NOMO-1 (cell line): ENCODE results near the gene GPBP1.
"Not testable (repeated sequence)": the region's sequence is repeated elsewhere in the genome, so short reads cannot be mapped to it uniquely, and the experiment has no call there.

ENCODE experiments used
- DNase-seq, 2 experiments: peaks; one replicate each; lab custom pipeline; 2025; ENCODE audit not compliant: unreplicated experiment in 2 of 2; lab: John Stamatoyannopoulos, UW

Gene GPBP1

GRCh38 chr5:57173319-57174127, at the start of gene GPBP1:
Gene GPBP1 (plus strand): TSS chr5:57174059. CDS start chr5:57214131, 40,072 bp downstream.
- DNase-seq = peak; percentile 98 to 99

GRCh38 chr5:57128325-57128724, 45.5 kb upstream of the GPBP1 start:
- no peak for DNase-seq

- DNase-seq = no peak
Measured at GRCh38 chr5:57133574-57133973, 40.3 kb upstream of the GPBP1 start.

- peak in 1 of 2 experiments; percentile 35 for DNase-seq
Measured at GRCh38 chr5:57137401-57137800, 36.5 kb upstream of the GPBP1 start.

GRCh38 chr5:57152316-57152715, 21.5 kb upstream of the GPBP1 start:
- DNase-seq = no peak

- DNase-seq = no peak
Measured at GRCh38 chr5:57155033-57155432, 18.8 kb upstream of the GPBP1 start.

GRCh38 chr5:57157131-57157530, 16.7 kb upstream of the GPBP1 start:
- DNase-seq = no peak

GRCh38 chr5:57157666-57158065, 16.2 kb upstream of the GPBP1 start:
- no peak for DNase-seq

GRCh38 chr5:57163553-57164006, 10.3 kb upstream of the GPBP1 start:
- DNase-seq = no peak

- no peak for DNase-seq
Measured at GRCh38 chr5:57164124-57164523, 9.7 kb upstream of the GPBP1 start.

GRCh38 chr5:57165171-57165570, 8.7 kb upstream of the GPBP1 start:
- DNase-seq = not testable (repeated sequence)

- DNase-seq = peak in 1 of 2 experiments; percentile 78
Measured at GRCh38 chr5:57166276-57166675, 7.6 kb upstream of the GPBP1 start.

GRCh38 chr5:57167201-57167600, 6.7 kb upstream of the GPBP1 start:
- DNase-seq = no peak

- DNase-seq = not testable (repeated sequence)
Measured at GRCh38 chr5:57170116-57170515, 3.7 kb upstream of the GPBP1 start.

- DNase-seq = no peak
Measured at GRCh38 chr5:57171816-57172465, 1.9 kb upstream of the GPBP1 start.

GRCh38 chr5:57172466-57173318, 1.2 kb upstream of the GPBP1 start:
- DNase-seq = peak; percentile 28 to 51

- peak; percentile 16 to 44 for DNase-seq
Measured at GRCh38 chr5:57174128-57174889, 450 bp downstream of the GPBP1 start.

GRCh38 chr5:57174890-57175510, 1.1 kb downstream of the GPBP1 start:
- no peak for DNase-seq

GRCh38 chr5:57175551-57176309, 1.9 kb downstream of the GPBP1 start:
- DNase-seq = peak in 1 of 2 experiments; percentile 7
